Activated CD4-positive, alpha-beta T cell treated with anti-CD3 and anti-CD28 coated beads for 1 hour (primary cell): ENCODE results near the gene FUT3.

Experiments
- DNase-seq: peaks from one replicate; pipeline ENCODE4 v3.0.0-alpha.2; 2020

FUT3 gene

GRCh38 chr19:5799247-5800241, 51.7 kb downstream of the FUT3 start:
- DNase-seq: no peak

- DNase-seq: no peak
Measured at GRCh38 chr19:5798244-5798643, 53.0 kb downstream of the FUT3 start.

- no peak for DNase-seq
Measured at GRCh38 chr19:5795382-5795919, 55.8 kb downstream of the FUT3 start.

GRCh38 chr19:5793188-5793587, 58.1 kb downstream of the FUT3 start:
- DNase-seq: no peak
